ENCODE measurements around the gene HYAL1.

Gene HYAL1

GRCh38 chr3:50298836-50299637 lies 4.3 kb downstream of the HYAL1 start, which contains the start of the genes HYAL3 and NAA80:
Gene HYAL3, minus strand, starts transcription at chr3:50299405. Its CDS starts 3,803 bp downstream, at chr3:50295602.
Gene NAA80, minus strand, starts transcription at chr3:50299405. Its CDS starts 1,942 bp downstream, at chr3:50297463.
- TF ChIP-seq CTCF (IDR thresholded peaks at IDR 0.05; ENCODE audit: unreplicated experiment in 3 of 3) = peak; percentile 14 to 41 (median 36)
- Mint-ChIP-seq H3K27me3 (ENCODE audit: low read depth) (no peaks in the 10 kb centered on the region), H3K27ac (peak within 1 kb of the TSS; percentile 81 to 96 (median 90)), H3K9me3 (no peaks in the 10 kb centered on the region), H3K4me3 (peak within 1 kb of the TSS; percentile 91 to 99 (median 97)), H3K4me1 (peaks cover 16% of the 10 kb centered on the region), H3K36me3 (ENCODE audit: low read depth) (no peaks in the 10 kb centered on the region)

DNA sequence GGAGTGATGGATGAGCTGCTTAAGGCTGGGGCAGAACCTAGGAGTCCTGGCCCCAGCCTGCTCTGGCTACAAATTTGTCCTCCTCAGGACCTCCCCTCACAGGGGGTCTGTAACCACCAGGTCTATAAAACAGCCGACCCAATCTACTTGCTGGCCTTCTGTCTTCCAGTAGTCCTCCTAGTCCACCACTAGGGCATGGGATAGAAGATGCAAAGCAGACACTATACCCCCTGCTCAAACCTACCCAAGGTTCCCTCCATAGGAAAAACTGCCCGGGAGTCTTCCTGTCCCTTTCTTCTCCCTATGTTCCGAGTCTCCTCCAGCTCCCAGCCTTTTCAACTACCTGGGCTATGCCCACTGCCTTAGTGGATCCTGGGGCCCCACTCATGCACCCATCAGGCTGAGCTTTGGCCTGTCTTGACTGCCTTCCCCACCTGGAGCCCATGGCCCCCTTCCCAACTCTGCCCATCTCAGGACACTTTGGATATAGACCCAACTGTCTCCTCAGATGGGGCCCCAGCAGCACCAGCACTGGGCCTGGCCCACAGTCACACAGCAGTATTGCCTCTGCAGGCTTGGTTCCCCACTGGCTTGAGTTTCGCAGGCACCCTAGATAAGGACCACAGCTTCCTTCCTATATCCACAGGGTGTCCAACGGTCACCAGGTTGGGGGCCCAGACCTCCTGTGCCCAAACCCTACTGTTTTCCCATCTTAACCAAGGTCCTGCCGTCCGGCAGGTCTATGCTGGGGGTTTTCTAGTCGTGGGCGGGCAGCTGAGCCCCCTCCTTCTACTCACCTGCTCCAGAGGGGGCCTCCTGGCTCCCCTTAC lies 5.3 kb downstream of the HYAL1 start:
- H3K9me3 Mint-ChIP-seq = no peaks in the 10 kb centered on the region
- peaks cover 16% of the 10 kb centered on the region for H3K4me1 Mint-ChIP-seq
- H3K27ac Mint-ChIP-seq = peak overlapping the region in 1 of 3 experiments; percentile 41
- peak overlapping the region; percentile 91 to 99 (median 97) for H3K4me3 Mint-ChIP-seq
- no peaks in the 10 kb centered on the region for H3K36me3 Mint-ChIP-seq (ENCODE audit: low read depth)
- TF ChIP-seq CTCF (IDR thresholded peaks at IDR 0.05; ENCODE audit: unreplicated experiment in 3 of 3) = no peak
- H3K27me3 Mint-ChIP-seq (ENCODE audit: low read depth) = no peaks in the 10 kb centered on the region

DNA sequence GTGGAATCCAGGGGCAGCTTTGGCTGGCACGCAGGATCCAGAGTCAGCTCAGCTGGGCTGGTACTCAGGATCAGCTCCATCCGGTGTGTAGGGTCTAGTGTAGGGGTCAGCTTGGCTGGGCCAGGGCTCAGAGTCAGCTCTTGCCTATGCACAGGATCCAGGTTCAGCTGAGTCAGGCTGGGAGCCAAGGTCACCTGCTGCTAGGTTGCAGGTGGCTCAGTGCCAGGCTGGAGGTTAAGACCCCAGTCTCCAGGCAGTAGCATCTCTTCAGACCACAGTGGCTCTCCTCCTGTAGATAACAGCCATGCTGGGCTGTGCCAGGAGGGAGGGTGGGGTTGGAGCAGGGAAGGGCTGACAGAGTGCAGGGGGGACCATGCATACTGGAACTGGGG lies 6.0 kb downstream of the HYAL1 start:
- Mint-ChIP-seq H3K36me3 (ENCODE audit: low read depth) (no peaks in the 10 kb centered on the region), H3K27ac (no peak overlapping the region), H3K27me3 (ENCODE audit: low read depth) (peaks cover 3% of the 10 kb centered on the region), H3K4me3 (peak overlapping the region; percentile 91 to 99 (median 97)), H3K4me1 (peaks cover 22% of the 10 kb centered on the region), H3K9me3 (no peaks in the 10 kb centered on the region)
- TF ChIP-seq CTCF (IDR thresholded peaks at IDR 0.05; ENCODE audit: unreplicated experiment in 3 of 3) = no peak

GRCh38 chr3:50296721-50297383 lies 6.5 kb downstream of the HYAL1 start:
- no peak for TF ChIP-seq CTCF (IDR thresholded peaks at IDR 0.05; ENCODE audit: unreplicated experiment in 3 of 3)
- Mint-ChIP-seq H3K4me1 (peaks cover 24% of the 10 kb centered on the region), H3K9me3 (no peaks in the 10 kb centered on the region), H3K27ac (no peak overlapping the region), H3K36me3 (ENCODE audit: low read depth) (no peaks in the 10 kb centered on the region), H3K27me3 (ENCODE audit: low read depth) (peaks cover 3% of the 10 kb centered on the region), H3K4me3 (peak overlapping the region; percentile 48 to 99 (median 97))

GRCh38 chr3:50295553-50296431 lies 7.6 kb downstream of the HYAL1 start:
- H3K9me3 Mint-ChIP-seq = no peaks in the 10 kb centered on the region
- no peak overlapping the region for H3K27ac Mint-ChIP-seq

More at GRCh38 chr3:50295553-50296431, 7.6 kb downstream of the HYAL1 start:
- TF ChIP-seq CTCF (IDR thresholded peaks at IDR 0.05; ENCODE audit: unreplicated experiment in 3 of 3) = no peak
- Mint-ChIP-seq H3K4me1 (peaks cover 30% of the 10 kb centered on the region), H3K36me3 (ENCODE audit: low read depth) (no peaks in the 10 kb centered on the region), H3K27me3 (ENCODE audit: low read depth) (peaks cover 3% of the 10 kb centered on the region), H3K4me3 (peak overlapping the region in 2 of 3 experiments; percentile 7 to 41)

Measured in nephron (organoid).